HEK293 (cell line): ENCODE measurements around the gene DYNLL1.

ENCODE experiments used
- CTCF ChIA-PET: fragments of 350-600 bp; formaldehyde crosslinking; extraction: SDS; loops from one replicate; lab custom pipeline; 2021; ENCODE audit warnings: antibody characterized with exemption; lab: Yijun Ruan, JAX
- POLR2A ChIA-PET: fragments of 300-600 bp; formaldehyde crosslinking; extraction: SDS; loops from one replicate; lab custom pipeline; 2020; ENCODE audit warnings: antibody characterized with exemption, inconsistent platforms; lab: Yijun Ruan, JAX
- H3K27ac ChIP-seq: fragments of 200-500 bp; sonication (Bioruptor generic); 2 replicates; pipeline ENCODE4 v1.5.1; 2014; ENCODE audit warnings: low read depth, low read length, control low read depth, inconsistent platforms; ENCODE audit errors: extremely low read depth
- H3K36me3 ChIP-seq, 2 experiments: fragments of 200-500 bp in 1 of 2; sonication (Bioruptor generic) in 1 of 2; 1 replicate in 1 of 2; 2 replicates in 1 of 2; pipeline ENCODE4 v1.5.1; 2014 to 2017; ENCODE audit warnings: inconsistent platforms in 2 of 2, low read length in 2 of 2; ENCODE audit not compliant: control insufficient read depth in 2 of 2, insufficient read depth in 1 of 2
- H3K4me1 ChIP-seq: fragments of 200-500 bp; sonication (Bioruptor generic); 2 replicates; pipeline ENCODE4 v1.5.1; 2014; ENCODE audit warnings: mild to moderate bottlenecking, low read length, inconsistent platforms; ENCODE audit not compliant: control insufficient read depth, insufficient read depth
- H3K4me3 ChIP-seq: 2 replicates; pipeline ENCODE4 v1.5.1; 2011; ENCODE audit warnings: low read depth, mild to moderate bottlenecking, control low read depth, low read length, moderate library complexity
- H3K9me3 ChIP-seq: fragments of 200-500 bp; sonication (Bioruptor generic); 2 replicates; pipeline ENCODE4 v1.5.1; 2014; ENCODE audit warnings: low read depth, low read length, inconsistent platforms; ENCODE audit not compliant: control insufficient read depth, insufficient read depth
- BCL11B ChIP-seq: fragments of 450-650 bp; formaldehyde crosslinking; IDR thresholded peaks from 2 replicates; pipeline ENCODE4 v1.5.1; 2016; ENCODE audit warnings: low read depth, missing biosample characterization, missing genetic modification characterization
- PRDM6 ChIP-seq: fragments of 450-650 bp; formaldehyde crosslinking; IDR thresholded peaks from 2 replicates; pipeline ENCODE4 v1.5.1; 2017; ENCODE audit warnings: missing biosample characterization, missing genetic modification characterization
- REPIN1 ChIP-seq: fragments of 450-650 bp; formaldehyde crosslinking; IDR thresholded peaks from 2 replicates; pipeline ENCODE4 v1.5.1; 2017; ENCODE audit warnings: missing biosample characterization, missing genetic modification characterization, low read depth
- TCF7L2 ChIP-seq: IDR thresholded peaks from 2 replicates; pipeline ENCODE4 v1.6.1; 2011; ENCODE audit warnings: low read depth, mild to moderate bottlenecking, inconsistent platforms, low read length, moderate library complexity, borderline replicate concordance
- ZEB2 ChIP-seq: fragments of 450-650 bp; formaldehyde crosslinking; IDR thresholded peaks from 2 replicates; pipeline ENCODE4 v1.5.1; 2016; ENCODE audit warnings: missing biosample characterization, missing genetic modification characterization
- ZNF211 ChIP-seq: fragments of 450-650 bp; formaldehyde crosslinking; IDR thresholded peaks from 2 replicates; pipeline ENCODE4 v1.5.1; 2016; ENCODE audit warnings: low read depth, missing biosample characterization, missing genetic modification characterization
- ZNF433 ChIP-seq: fragments of 450-650 bp; formaldehyde crosslinking; IDR thresholded peaks from 2 replicates; pipeline ENCODE4 v1.5.1; 2016; ENCODE audit warnings: missing biosample characterization, missing genetic modification characterization, low read depth
- ZNF645 ChIP-seq: fragments of 450-650 bp; formaldehyde crosslinking; IDR thresholded peaks from 2 replicates; pipeline ENCODE4; 2016; ENCODE audit warnings: missing biosample characterization, missing genetic modification characterization
- ZNF707 ChIP-seq: fragments of 450-650 bp; formaldehyde crosslinking; IDR thresholded peaks from 2 replicates; pipeline ENCODE4 v1.5.1; 2016; ENCODE audit warnings: missing biosample characterization, missing genetic modification characterization
- ZNF776 ChIP-seq: fragments of 450-650 bp; formaldehyde crosslinking; IDR thresholded peaks from 2 replicates; pipeline ENCODE4 v1.5.0; 2017; ENCODE audit warnings: missing biosample characterization, missing genetic modification characterization, borderline replicate concordance
- ZSCAN4 ChIP-seq: fragments of 450-650 bp; formaldehyde crosslinking; IDR thresholded peaks from 2 replicates; pipeline ENCODE4 v1.5.1; 2017; ENCODE audit warnings: missing biosample characterization, missing genetic modification characterization
- TF ChIP-seq, protein P1 (sequence below): fragments of 450-650 bp; formaldehyde crosslinking; IDR thresholded peaks from 2 replicates; pipeline ENCODE4 v1.5.1; 2016; ENCODE audit warnings: missing biosample characterization, missing genetic modification characterization
- TF ChIP-seq, protein P2 (sequence below): sonication (generic); formaldehyde crosslinking; IDR thresholded peaks from 2 replicates; pipeline ENCODE4 v1.8.1; 2022; ENCODE audit warnings: mild to moderate bottlenecking, moderate library complexity, missing genetic modification reagents
- TF ChIP-seq, protein P3 (sequence below): fragments of 450-650 bp; formaldehyde crosslinking; IDR thresholded peaks from 2 replicates; pipeline ENCODE4 v1.5.1; 2016; ENCODE audit warnings: missing biosample characterization, missing genetic modification characterization

DYNLL1 gene

GRCh38 chr12:120463712-120464111, 32.2 kb upstream of the DYNLL1 start:
- Histone ChIP-seq H3K27ac (no peak overlapping the region), H3K9me3 (no peaks in the 10 kb centered on the region), H3K4me1 (peaks cover 8% of the 10 kb centered on the region; the same call in 1 of the 2 replicates), H3K36me3 (peaks cover 85 to 90% of the 10 kb centered on the region in 2 experiments), H3K4me3 (no peak overlapping the region)
- POLR2A ChIA-PET, result interaction anchor here (0.7 to 1.7 kb wide), 6 partner anchors 10 to 34 kb away, joined by 3 to 4 read pairs (median 3); partner anchors contain the start of genes COX6A1 and DYNLL1
- TF ChIP-seq, protein P1, sequence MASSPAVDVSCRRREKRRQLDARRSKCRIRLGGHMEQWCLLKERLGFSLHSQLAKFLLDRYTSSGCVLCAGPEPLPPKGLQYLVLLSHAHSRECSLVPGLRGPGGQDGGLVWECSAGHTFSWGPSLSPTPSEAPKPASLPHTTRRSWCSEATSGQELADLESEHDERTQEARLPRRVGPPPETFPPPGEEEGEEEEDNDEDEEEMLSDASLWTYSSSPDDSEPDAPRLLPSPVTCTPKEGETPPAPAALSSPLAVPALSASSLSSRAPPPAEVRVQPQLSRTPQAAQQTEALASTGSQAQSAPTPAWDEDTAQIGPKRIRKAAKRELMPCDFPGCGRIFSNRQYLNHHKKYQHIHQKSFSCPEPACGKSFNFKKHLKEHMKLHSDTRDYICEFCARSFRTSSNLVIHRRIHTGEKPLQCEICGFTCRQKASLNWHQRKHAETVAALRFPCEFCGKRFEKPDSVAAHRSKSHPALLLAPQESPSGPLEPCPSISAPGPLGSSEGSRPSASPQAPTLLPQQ (tag by site-specific recombination), result no peak
- TF ChIP-seq, protein P2, sequence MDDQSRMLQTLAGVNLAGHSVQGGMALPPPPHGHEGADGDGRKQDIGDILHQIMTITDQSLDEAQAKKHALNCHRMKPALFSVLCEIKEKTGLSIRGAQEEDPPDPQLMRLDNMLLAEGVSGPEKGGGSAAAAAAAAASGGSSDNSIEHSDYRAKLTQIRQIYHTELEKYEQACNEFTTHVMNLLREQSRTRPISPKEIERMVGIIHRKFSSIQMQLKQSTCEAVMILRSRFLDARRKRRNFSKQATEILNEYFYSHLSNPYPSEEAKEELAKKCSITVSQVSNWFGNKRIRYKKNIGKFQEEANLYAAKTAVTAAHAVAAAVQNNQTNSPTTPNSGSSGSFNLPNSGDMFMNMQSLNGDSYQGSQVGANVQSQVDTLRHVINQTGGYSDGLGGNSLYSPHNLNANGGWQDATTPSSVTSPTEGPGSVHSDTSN (CRISPR knock-in tag), result no peak
- TF ChIP-seq ZNF211 (tag by site-specific recombination), result no peak
- no peak for TF ChIP-seq ZNF707 (tag by site-specific recombination)
- no peak for TF ChIP-seq ZNF776
- TF ChIP-seq ZSCAN4 (tag by site-specific recombination), result no peak
- no peak for TF ChIP-seq BCL11B (tag by site-specific recombination)
- TF ChIP-seq ZEB2 (tag by site-specific recombination), result no peak
- TF ChIP-seq ZNF433 (tag by site-specific recombination), result no peak
- no peak for TF ChIP-seq REPIN1 (tag by site-specific recombination)
- TF ChIP-seq ZNF645 (tag by site-specific recombination), result no peak
- no peak for TF ChIP-seq TCF7L2
- CTCF ChIA-PET, result interaction anchor here (0.7 to 2.1 kb wide), 6 partner anchors 8 to 236 kb away, joined by 3 to 8 read pairs (median 6); no protein-coding TSS in a partner anchor

GRCh38 chr12:120465756-120466155, 30.2 kb upstream of the DYNLL1 start:
- peaks cover 65 to 69% of the 10 kb centered on the region in 2 experiments for H3K36me3 ChIP-seq
- ChIA-PET CTCF (interaction anchor here (0.6 to 3.1 kb wide), 13 partner anchors 9 to 210 kb away, joined by 3 to 30 read pairs (median 6); no protein-coding TSS in a partner anchor), POLR2A (interaction anchor here (0.5 to 2.3 kb wide), 4 partner anchors 10 to 99 kb away, joined by 3 to 22 read pairs (median 6); partner anchors contain the start of genes DYNLL1, GATC and TRIAP1)

More at GRCh38 chr12:120465756-120466155, 30.2 kb upstream of the DYNLL1 start:
- Histone ChIP-seq H3K4me1 (peaks cover 8% of the 10 kb centered on the region; the same call in 1 of the 2 replicates), H3K27ac (no peak overlapping the region), H3K4me3 (no peak overlapping the region), H3K9me3 (no peaks in the 10 kb centered on the region)
- TF ChIP-seq, protein P3, sequence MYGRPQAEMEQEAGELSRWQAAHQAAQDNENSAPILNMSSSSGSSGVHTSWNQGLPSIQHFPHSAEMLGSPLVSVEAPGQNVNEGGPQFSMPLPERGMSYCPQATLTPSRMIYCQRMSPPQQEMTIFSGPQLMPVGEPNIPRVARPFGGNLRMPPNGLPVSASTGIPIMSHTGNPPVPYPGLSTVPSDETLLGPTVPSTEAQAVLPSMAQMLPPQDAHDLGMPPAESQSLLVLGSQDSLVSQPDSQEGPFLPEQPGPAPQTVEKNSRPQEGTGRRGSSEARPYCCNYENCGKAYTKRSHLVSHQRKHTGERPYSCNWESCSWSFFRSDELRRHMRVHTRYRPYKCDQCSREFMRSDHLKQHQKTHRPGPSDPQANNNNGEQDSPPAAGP (tag by site-specific recombination), result no peak
- TF ChIP-seq PRDM6 (tag by site-specific recombination), result peak; percentile 75
